ENCODE results near the gene SLAMF9. TPM values are rescaled to one million over a fixed set of nuclear protein-coding genes. Genes with fewer than 3 reads are reported as not detected.

The SLAMF9 gene
- total RNA-seq, 2 experiments from 2014 or later: not detected

DNA sequence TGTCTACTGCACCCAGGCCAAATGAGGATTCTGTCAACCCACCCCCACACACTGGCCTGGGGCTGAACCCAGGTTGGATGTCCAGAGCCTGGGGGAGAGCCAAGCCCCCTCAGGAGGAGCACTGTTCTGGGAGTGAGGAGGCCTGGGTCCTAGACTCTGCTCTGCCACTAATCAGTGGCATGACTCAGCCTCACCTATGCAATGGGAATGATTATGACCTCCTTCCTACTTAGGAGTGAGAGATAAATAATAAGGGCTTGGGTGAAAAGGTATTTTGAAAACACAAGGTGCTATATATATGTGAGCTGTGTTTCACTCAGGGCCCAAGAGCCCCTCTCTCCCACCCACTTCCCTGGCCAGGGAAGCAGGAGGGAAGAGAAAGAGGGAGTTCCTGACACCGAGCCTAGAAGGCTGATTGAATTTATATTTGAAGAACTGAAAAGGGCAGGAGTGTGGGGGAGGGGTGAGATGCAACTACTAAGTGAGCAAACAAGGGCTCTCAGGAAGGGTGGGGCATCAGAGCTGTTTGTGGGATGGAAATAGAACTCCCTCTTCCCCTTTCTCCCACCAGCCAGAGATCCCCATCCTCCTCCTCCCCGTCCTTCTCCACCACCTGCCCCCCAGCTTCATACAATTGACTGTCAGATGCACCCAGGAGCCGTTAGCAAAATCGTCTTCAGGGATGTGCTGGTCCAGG is 16.8 kb downstream of the SLAMF9 start:
- no peak overlapping the region for H3K4me3 ChIP-seq (ENCODE audit: low read depth, low read length, poor library complexity, severe bottlenecking)

GRCh38 chr1:159936273-159936904 is 17.6 kb downstream of the SLAMF9 start:
- BruUV-seq (replicated peaks): no TSS peak
- H3K27ac ChIP-seq (ENCODE audit: low read depth, low read length, poor library complexity, severe bottlenecking): no peak overlapping the region
- H3K36me3 ChIP-seq (ENCODE audit: insufficient read depth, low read length): no peaks in the 10 kb centered on the region
- DNase-seq (ENCODE audit: low spot score): peak; percentile 60
- H3K9me3 ChIP-seq (ENCODE audit: low read length): no peaks in the 10 kb centered on the region
- no peaks in the 10 kb centered on the region for H3K79me2 ChIP-seq (ENCODE audit: insufficient read depth, low read depth, low read length)
- POLR2A ChIA-PET: no interaction called here
- H3K4me3 ChIP-seq (ENCODE audit: low read depth, low read length, poor library complexity, severe bottlenecking): no peak overlapping the region
- peaks cover 8% of the 10 kb centered on the region for H3K4me1 ChIP-seq (ENCODE audit: insufficient read depth, low read length, poor library complexity, severe bottlenecking)
- H3K9me2 ChIP-seq (ENCODE audit: insufficient read depth, low read length): no peaks in the 10 kb centered on the region
- H4K20me1 ChIP-seq (ENCODE audit: insufficient read depth, low read length): no peaks in the 10 kb centered on the region
- intact Hi-C loops (cut with micrococcal nuclease; ENCODE audit: unreplicated experiment): loop anchor here (1.0 to 2.0 kb wide), 2 partner anchors 71 to 142 kb away; no protein-coding TSS in a partner anchor
- no peak overlapping the region for H2AFZ ChIP-seq (ENCODE audit: low read length)
- peak; percentile 83 for TF ChIP-seq CTCF (conservative IDR thresholded peaks at IDR 0.05; ENCODE audit: low read length)
- TF ChIP-seq EZH2phosphoT487 (IDR thresholded peaks at IDR 0.05; ENCODE audit: borderline replicate concordance, low read depth, low read length): no peak
- CTCF ChIA-PET (ENCODE audit: unreplicated experiment): interaction anchor here (1.1 kb wide), 1 partner anchor 71 kb away, joined by 4 read pairs; no protein-coding TSS in a partner anchor
- H3K4me2 ChIP-seq (ENCODE audit: low read length): peak overlapping the region; percentile 8; the same call in 1 of the 2 replicates

More for the DNA sequence above, 16.8 kb downstream of the SLAMF9 start:
- Histone ChIP-seq H2AFZ (ENCODE audit: low read length) (no peak overlapping the region), H3K79me2 (ENCODE audit: insufficient read depth, low read depth, low read length) (no peaks in the 10 kb centered on the region), H4K20me1 (ENCODE audit: insufficient read depth, low read length) (no peaks in the 10 kb centered on the region), H3K4me1 (ENCODE audit: insufficient read depth, low read length, poor library complexity, severe bottlenecking) (peaks cover 8% of the 10 kb centered on the region), H3K36me3 (ENCODE audit: insufficient read depth, low read length) (no peaks in the 10 kb centered on the region), H3K9me3 (ENCODE audit: low read length) (no peaks in the 10 kb centered on the region), H3K9me2 (ENCODE audit: insufficient read depth, low read length) (no peaks in the 10 kb centered on the region), H3K27ac (ENCODE audit: low read depth, low read length, poor library complexity, severe bottlenecking) (no peak overlapping the region), H3K4me2 (ENCODE audit: low read length) (no peak overlapping the region)
- TF ChIP-seq EZH2phosphoT487 (IDR thresholded peaks at IDR 0.05; ENCODE audit: borderline replicate concordance, low read depth, low read length) (no peak), CTCF (conservative IDR thresholded peaks at IDR 0.05; ENCODE audit: low read length) (no peak)
- no TSS peak for BruUV-seq (replicated peaks)
- POLR2A ChIA-PET: no interaction called here
- CTCF ChIA-PET (ENCODE audit: unreplicated experiment): no interaction called here
- intact Hi-C loops (cut with micrococcal nuclease; ENCODE audit: unreplicated experiment): loop anchor here (2.0 kb wide), 1 partner anchor 142 kb away; no protein-coding TSS in a partner anchor
- DNase-seq (ENCODE audit: low spot score): peak; percentile 16

Measured in OCI-LY7 (cell line).